Measurements from ENCODE around the gene SLC25A22.

- TF ChIP-seq CTCF (IDR thresholded peaks at IDR 0.05) (no peak), POLR2A (IDR thresholded peaks at IDR 0.05) (no peak)
Measured at GRCh38 chr11:833849-834311, 35.8 kb upstream of the SLC25A22 start.

All from prostate gland (tissue), 2 donors.